IMR-90 (cell line): ENCODE measurements around the gene ADGRG4. TPM values are rescaled to one million over a fixed set of nuclear protein-coding genes. Genes with fewer than 3 reads are reported as not detected.

Experiments
- ATAC-seq: fragments of 200-7000 bp; cut with Tn5 transposase; 2 replicates; pipeline ENCODE4 v1.9.1; 2020; ENCODE audit warnings: low read depth, mild to moderate bottlenecking, moderate library complexity
- BruUV-seq: library from RNA; stranded (reverse); fragments of 400-500 nt; replicated peaks from 2 replicates; lab custom pipeline; 2021; lab: Mats Ljungman, UMichigan
- CTCF ChIA-PET: fragments of 300-600 bp; formaldehyde crosslinking; extraction: SDS; loops from one replicate; lab custom pipeline; 2021; ENCODE audit warnings: antibody characterized with exemption; lab: Yijun Ruan, JAX
- POLR2A ChIA-PET: fragments of 300-600 bp; sonication (Branson Sonifier 250); formaldehyde crosslinking; loops from one replicate; lab custom pipeline; 2022; ENCODE audit warnings: antibody characterized with exemption; ENCODE audit not compliant: unreplicated experiment; lab: Charles Lee
- DNase-seq: peaks from one replicate; pipeline ENCODE4 v3.0.0; 2013
- H2AFZ ChIP-seq: replicated peaks from 2 replicates; pipeline ENCODE3; 2013; ENCODE audit warnings: low read length, mild to moderate bottlenecking; ENCODE audit not compliant: poor library complexity
- H2AK5ac ChIP-seq: 2 replicates; pipeline ENCODE4 v1.6.1; 2013; ENCODE audit warnings: low read depth, low read length, inconsistent platforms
- H2AK9ac ChIP-seq: replicated peaks from 2 replicates; pipeline ENCODE3; 2013; ENCODE audit warnings: mild to moderate bottlenecking, low read depth, low read length, moderate library complexity; ENCODE audit not compliant: poor library complexity
- H2BK120ac ChIP-seq: 2 replicates; pipeline ENCODE4 v1.6.1; 2013; ENCODE audit warnings: low read depth, low read length, inconsistent platforms
- H2BK15ac ChIP-seq: 3 replicates; pipeline ENCODE4 v1.6.1; 2013; ENCODE audit warnings: low read depth, low read length, inconsistent platforms
- H2BK20ac ChIP-seq: 2 replicates; pipeline ENCODE4 v1.6.1; 2013; ENCODE audit warnings: low read depth, mild to moderate bottlenecking, inconsistent platforms, low read length, moderate library complexity
- H2BK5ac ChIP-seq: 2 replicates; pipeline ENCODE4 v1.6.1; 2013; ENCODE audit warnings: mild to moderate bottlenecking, low read depth, low read length, inconsistent platforms; ENCODE audit not compliant: poor library complexity, severe bottlenecking
- H3K14ac ChIP-seq: replicated peaks from 2 replicates; pipeline ENCODE4 v1.6.1; 2013; ENCODE audit warnings: low read depth, low read length, inconsistent platforms
- H3K18ac ChIP-seq: 2 replicates; pipeline ENCODE4 v1.6.1; 2013; ENCODE audit warnings: low read depth, low read length, control low read depth
- H3K23ac ChIP-seq: 2 replicates; pipeline ENCODE4 v1.6.1; 2013; ENCODE audit warnings: low read depth, low read length, inconsistent platforms
- H3K27ac ChIP-seq: 2 replicates; pipeline ENCODE4 v1.5.1; 2013; ENCODE audit warnings: mild to moderate bottlenecking, control low read depth, low read length; ENCODE audit not compliant: insufficient read depth
- H3K27me3 ChIP-seq: 2 replicates; pipeline ENCODE4 v1.6.1; 2013; ENCODE audit warnings: low read length; ENCODE audit not compliant: control insufficient read depth, insufficient read depth
- H3K36me3 ChIP-seq: 2 replicates; pipeline ENCODE4 v1.6.1; 2013; ENCODE audit warnings: low read length, mixed read lengths; ENCODE audit not compliant: control insufficient read depth, insufficient read depth
- H3K4ac ChIP-seq: 2 replicates; pipeline ENCODE4 v1.6.1; 2013; ENCODE audit warnings: low read depth, low read length, inconsistent platforms
- H3K4me1 ChIP-seq: 2 replicates; pipeline ENCODE4 v1.6.1; 2013; ENCODE audit warnings: low read length, mixed read lengths; ENCODE audit not compliant: control insufficient read depth, insufficient read depth
- H3K4me2 ChIP-seq: 2 replicates; pipeline ENCODE4 v1.6.1; 2013; ENCODE audit warnings: low read depth, mild to moderate bottlenecking, control low read depth, low read length, moderate library complexity
- H3K4me3 ChIP-seq: 2 replicates; pipeline ENCODE4 v1.5.1; 2013; ENCODE audit warnings: low read depth, mild to moderate bottlenecking, control low read depth, low read length, moderate library complexity; ENCODE audit not compliant: insufficient read depth
- H3K56ac ChIP-seq: 2 replicates; pipeline ENCODE4 v1.6.1; 2013; ENCODE audit warnings: low read length, inconsistent platforms; ENCODE audit not compliant: insufficient read depth; ENCODE audit errors: extremely low read depth
- H3K79me1 ChIP-seq, 2 experiments: 2 replicates each; pipeline ENCODE4 v1.6.1; 2013; ENCODE audit warnings: low read length in 2 of 2, inconsistent platforms in 1 of 2, low read depth in 1 of 2
- H3K9ac ChIP-seq: 2 replicates; pipeline ENCODE4 v1.6.1; 2013; ENCODE audit warnings: low read depth, low read length, control low read depth
- H3K9me1 ChIP-seq: 2 replicates; pipeline ENCODE4 v1.6.1; 2013; ENCODE audit warnings: low read length, inconsistent platforms; ENCODE audit not compliant: insufficient read depth
- H3K9me3 ChIP-seq: 2 replicates; pipeline ENCODE4 v1.6.1; 2013; ENCODE audit warnings: low read length; ENCODE audit not compliant: control insufficient read depth, insufficient read depth
- H4K20me1 ChIP-seq: 2 replicates; pipeline ENCODE4 v1.6.1; 2013; ENCODE audit warnings: low read length, inconsistent platforms; ENCODE audit not compliant: insufficient read depth
- H4K5ac ChIP-seq: 2 replicates; pipeline ENCODE4 v1.6.1; 2013; ENCODE audit warnings: mild to moderate bottlenecking, low read depth, low read length, control low read depth
- H4K8ac ChIP-seq, 2 experiments: 2 replicates each; pipeline ENCODE4 v1.6.1; 2013; ENCODE audit warnings: low read depth in 2 of 2, low read length in 2 of 2, control low read depth in 1 of 2, inconsistent platforms in 1 of 2
- H4K91ac ChIP-seq: 2 replicates; pipeline ENCODE4 v1.6.1; 2013; ENCODE audit warnings: low read depth, low read length, inconsistent platforms; ENCODE audit not compliant: insufficient read depth
- BHLHE40 ChIP-seq: fragments of 150-350 bp; IDR thresholded peaks from 2 replicates; pipeline ENCODE4 v1.6.1; 2016; ENCODE audit warnings: mild to moderate bottlenecking, low read depth, low read length
- CEBPB ChIP-seq: IDR thresholded peaks from 2 replicates; pipeline ENCODE4 v1.6.1; 2012; ENCODE audit warnings: low read depth, low read length, improper control_type of control experiment
- MAFK ChIP-seq: IDR thresholded peaks from 2 replicates; pipeline ENCODE4 v1.6.1; 2012; ENCODE audit warnings: low read depth, low read length, improper control_type of control experiment
- MXI1 ChIP-seq: IDR thresholded peaks from 2 replicates; pipeline ENCODE4 v1.6.1; 2012; ENCODE audit warnings: low read depth, mild to moderate bottlenecking, low read length, moderate library complexity, borderline replicate concordance
- RCOR1 ChIP-seq: IDR thresholded peaks from 2 replicates; pipeline ENCODE4 v1.6.1; 2012; ENCODE audit warnings: mild to moderate bottlenecking, low read length, improper control_type of control experiment; ENCODE audit not compliant: insufficient replicate concordance
- WGBS, 2 experiments: methylation state at CpG; one replicate each; pipeline versions ENCODE4 v1.1.5 to v1.1.7; 2013; ENCODE audit warnings: missing lambda C conversion rate in 2 of 2; ENCODE audit not compliant: insufficient read length in 1 of 2; ENCODE audit errors: extremely low coverage in 2 of 2; 5-methylcytosine and 5-hydroxymethylcytosine counted together
- dilution Hi-C: fragments of 300-500 bp; cut with HindIII; formaldehyde crosslinking; loops from one replicate; pipeline ENCODE4 v1.14.3; 2018; ENCODE audit warnings: low sequenced_read_pairs; ENCODE audit not compliant: unreplicated experiment
- in situ Hi-C: fragments of 300-500 bp; cut with MboI; formaldehyde crosslinking; loops from 3 replicates; pipeline ENCODE4 v1.14.3; 2019; ENCODE audit warnings: low sequenced_read_pairs, inconsistent platforms, mixed read lengths
- intact Hi-C: fragments of 100-400 bp; cut with micrococcal nuclease; formaldehyde crosslinking; loops from 2 replicates; pipeline ENCODE4 v1.10.0; 2022
- polyA plus RNA-seq, 3 experiments: library from polyadenylated mRNA; depleted of rRNA; stranded (reverse); fragments of >200 nt; gene quantifications; 2 replicates each; pipeline ENCODE4 v1.2.3, GENCODE V29; 2012; ENCODE audit warnings: low replicate concordance in 1 of 3
- total RNA-seq: library from RNA; depleted of rRNA; stranded (reverse); fragments of >200 nt; gene quantifications from 2 replicates; pipeline ENCODE4 v1.2.3, GENCODE V29; 2012
- TF ChIP-seq, protein P1 (sequence below): fragments of 150-350 bp; IDR thresholded peaks from 2 replicates; pipeline ENCODE4 v1.6.1; 2016; ENCODE audit warnings: low read depth, mild to moderate bottlenecking, low read length, moderate library complexity, borderline replicate concordance
- TF ChIP-seq, protein P2 (sequence below): fragments of 150-350 bp; IDR thresholded peaks from 2 replicates; pipeline ENCODE4 v1.6.1; 2017; ENCODE audit warnings: mild to moderate bottlenecking, antibody characterized with exemption, low read length, low read depth
- TF ChIP-seq, protein P3 (sequence below): conservative IDR thresholded peaks from 2 replicates; pipeline ENCODE4 v1.5.1; 2012; ENCODE audit warnings: mild to moderate bottlenecking, low read depth, low read length, improper control_type of control experiment

Gene ADGRG4
- total and polyA plus RNA-seq, 2 of the 4 experiments (the other 2 are of a cell fraction): under 0.01 TPM; not detected in 1

DNA sequence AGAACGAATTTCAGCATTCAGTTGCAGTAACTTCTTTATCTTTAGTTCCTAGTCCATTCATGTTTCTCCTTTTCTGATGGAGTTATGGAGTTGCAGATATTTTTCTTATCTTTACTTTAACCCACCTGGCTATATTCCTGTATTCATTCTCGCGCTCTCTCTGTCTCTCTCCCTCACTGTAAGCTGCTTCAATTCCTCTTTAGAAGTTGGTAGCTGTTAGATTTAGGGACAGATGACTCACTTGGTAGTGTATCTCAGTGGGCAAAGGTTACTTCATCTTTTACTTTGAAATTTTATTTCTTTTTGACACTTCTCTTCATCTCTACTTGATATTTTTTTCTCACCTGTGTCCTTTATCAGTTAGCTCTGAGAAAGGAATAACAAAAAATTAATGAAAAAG, 137.4 kb downstream of the ADGRG4 start:
- H3K4me1 ChIP-seq: no peaks in the 10 kb centered on the region
- no peaks in the 10 kb centered on the region for H3K36me3 ChIP-seq
- H2BK120ac ChIP-seq: no peak overlapping the region
- no peaks in the 10 kb centered on the region; the same call in 1 of the 2 replicates for H3K27me3 ChIP-seq
- no peak overlapping the region for H2AFZ ChIP-seq
- no peak overlapping the region for H3K18ac ChIP-seq
- TF ChIP-seq RCOR1 (no peak), BHLHE40 (no peak), CEBPB (no peak), MXI1 (no peak), MAFK (no peak)
- TF ChIP-seq, protein P1, sequence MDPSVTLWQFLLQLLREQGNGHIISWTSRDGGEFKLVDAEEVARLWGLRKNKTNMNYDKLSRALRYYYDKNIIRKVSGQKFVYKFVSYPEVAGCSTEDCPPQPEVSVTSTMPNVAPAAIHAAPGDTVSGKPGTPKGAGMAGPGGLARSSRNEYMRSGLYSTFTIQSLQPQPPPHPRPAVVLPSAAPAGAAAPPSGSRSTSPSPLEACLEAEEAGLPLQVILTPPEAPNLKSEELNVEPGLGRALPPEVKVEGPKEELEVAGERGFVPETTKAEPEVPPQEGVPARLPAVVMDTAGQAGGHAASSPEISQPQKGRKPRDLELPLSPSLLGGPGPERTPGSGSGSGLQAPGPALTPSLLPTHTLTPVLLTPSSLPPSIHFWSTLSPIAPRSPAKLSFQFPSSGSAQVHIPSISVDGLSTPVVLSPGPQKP: no peak
- TF ChIP-seq, protein P2, sequence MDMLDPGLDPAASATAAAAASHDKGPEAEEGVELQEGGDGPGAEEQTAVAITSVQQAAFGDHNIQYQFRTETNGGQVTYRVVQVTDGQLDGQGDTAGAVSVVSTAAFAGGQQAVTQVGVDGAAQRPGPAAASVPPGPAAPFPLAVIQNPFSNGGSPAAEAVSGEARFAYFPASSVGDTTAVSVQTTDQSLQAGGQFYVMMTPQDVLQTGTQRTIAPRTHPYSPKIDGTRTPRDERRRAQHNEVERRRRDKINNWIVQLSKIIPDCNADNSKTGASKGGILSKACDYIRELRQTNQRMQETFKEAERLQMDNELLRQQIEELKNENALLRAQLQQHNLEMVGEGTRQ: no peak
- TF ChIP-seq, protein P3, sequence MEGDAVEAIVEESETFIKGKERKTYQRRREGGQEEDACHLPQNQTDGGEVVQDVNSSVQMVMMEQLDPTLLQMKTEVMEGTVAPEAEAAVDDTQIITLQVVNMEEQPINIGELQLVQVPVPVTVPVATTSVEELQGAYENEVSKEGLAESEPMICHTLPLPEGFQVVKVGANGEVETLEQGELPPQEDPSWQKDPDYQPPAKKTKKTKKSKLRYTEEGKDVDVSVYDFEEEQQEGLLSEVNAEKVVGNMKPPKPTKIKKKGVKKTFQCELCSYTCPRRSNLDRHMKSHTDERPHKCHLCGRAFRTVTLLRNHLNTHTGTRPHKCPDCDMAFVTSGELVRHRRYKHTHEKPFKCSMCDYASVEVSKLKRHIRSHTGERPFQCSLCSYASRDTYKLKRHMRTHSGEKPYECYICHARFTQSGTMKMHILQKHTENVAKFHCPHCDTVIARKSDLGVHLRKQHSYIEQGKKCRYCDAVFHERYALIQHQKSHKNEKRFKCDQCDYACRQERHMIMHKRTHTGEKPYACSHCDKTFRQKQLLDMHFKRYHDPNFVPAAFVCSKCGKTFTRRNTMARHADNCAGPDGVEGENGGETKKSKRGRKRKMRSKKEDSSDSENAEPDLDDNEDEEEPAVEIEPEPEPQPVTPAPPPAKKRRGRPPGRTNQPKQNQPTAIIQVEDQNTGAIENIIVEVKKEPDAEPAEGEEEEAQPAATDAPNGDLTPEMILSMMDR: no peak
- H3K27ac ChIP-seq: no peak overlapping the region
- no CpG with 5 or more reads among the region's 3 CpGs for WGBS, 2 experiments
- no peak overlapping the region for H2BK5ac ChIP-seq
- H3K23ac ChIP-seq: no peak overlapping the region
- H2AK5ac ChIP-seq: no peak overlapping the region
- no peak overlapping the region for H2BK15ac ChIP-seq
- H4K8ac ChIP-seq: no peak overlapping the region
- no peak for DNase-seq
- no peak overlapping the region for H3K14ac ChIP-seq
- dilution Hi-C loops: no loop called here
- ChIA-PET CTCF (no interaction called here), POLR2A (no interaction called here)
- no peaks in the 10 kb centered on the region for H4K20me1 ChIP-seq
- H3K4ac ChIP-seq: no peak overlapping the region
- no peaks in the 10 kb centered on the region for H3K9me1 ChIP-seq
- in situ Hi-C loops: no loop called here
- no peak for ATAC-seq
- BruUV-seq: no TSS peak
- H2BK20ac ChIP-seq: no peak overlapping the region
- H3K9me3 ChIP-seq: no peaks in the 10 kb centered on the region
- no peak overlapping the region for H4K5ac ChIP-seq
- intact Hi-C loops: no loop called here
- no peak overlapping the region for H3K9ac ChIP-seq
- H3K4me3 ChIP-seq: no peak overlapping the region
- no peaks in the 10 kb centered on the region for H3K79me1 ChIP-seq
- no peak overlapping the region for H3K4me2 ChIP-seq
- no peak overlapping the region for H3K56ac ChIP-seq
- H2AK9ac ChIP-seq: no peak overlapping the region
- H4K91ac ChIP-seq: no peak overlapping the region
